ENCODE measurements around the gene ATP8B4. TPM values are rescaled to one million over a fixed set of nuclear protein-coding genes. Genes with fewer than 3 reads are reported as not detected.
"Not testable (repeated sequence)": the region's sequence is repeated elsewhere in the genome, so short reads cannot be mapped to it uniquely, and the experiment has no call there.

Gene ATP8B4
- total and polyA plus RNA-seq, 3 donors from 2014 or later: 2.4 to 6.1 (median 2.5) TPM

DNA sequence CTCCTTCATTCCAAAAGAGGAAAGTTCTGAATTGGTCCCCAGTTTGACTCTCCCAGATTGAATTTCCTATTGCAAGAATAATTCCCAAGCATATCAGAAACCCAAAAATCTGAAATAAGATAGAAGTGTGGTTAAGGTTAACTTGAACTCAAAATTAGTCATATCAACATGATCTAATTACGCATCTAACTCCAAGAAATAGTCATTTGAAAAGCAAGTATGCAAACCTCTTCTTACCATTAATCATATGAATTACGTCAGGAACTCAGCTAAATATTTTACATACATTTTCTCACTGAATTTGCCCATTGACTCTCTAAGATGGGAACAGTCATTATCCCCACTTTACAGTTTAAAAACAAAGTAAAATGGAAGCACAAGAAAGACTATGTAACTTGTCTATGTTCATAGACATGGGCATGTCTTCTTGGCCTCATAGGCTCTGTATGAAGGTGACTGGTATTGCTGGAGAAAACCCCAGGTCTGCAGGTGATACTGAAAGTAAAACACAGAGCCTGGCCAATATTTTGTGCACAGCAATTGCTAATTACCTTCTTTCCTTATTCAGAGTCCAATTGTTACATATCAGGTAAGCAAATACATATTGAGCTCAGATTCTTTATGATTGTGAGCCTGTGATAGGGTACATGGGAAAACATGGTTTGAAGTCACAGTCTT is 139.2 kb downstream of the ATP8B4 start:
- no peak for TF ChIP-seq POLR2A (IDR thresholded peaks at IDR 0.05)
- TF ChIP-seq, protein P1, sequence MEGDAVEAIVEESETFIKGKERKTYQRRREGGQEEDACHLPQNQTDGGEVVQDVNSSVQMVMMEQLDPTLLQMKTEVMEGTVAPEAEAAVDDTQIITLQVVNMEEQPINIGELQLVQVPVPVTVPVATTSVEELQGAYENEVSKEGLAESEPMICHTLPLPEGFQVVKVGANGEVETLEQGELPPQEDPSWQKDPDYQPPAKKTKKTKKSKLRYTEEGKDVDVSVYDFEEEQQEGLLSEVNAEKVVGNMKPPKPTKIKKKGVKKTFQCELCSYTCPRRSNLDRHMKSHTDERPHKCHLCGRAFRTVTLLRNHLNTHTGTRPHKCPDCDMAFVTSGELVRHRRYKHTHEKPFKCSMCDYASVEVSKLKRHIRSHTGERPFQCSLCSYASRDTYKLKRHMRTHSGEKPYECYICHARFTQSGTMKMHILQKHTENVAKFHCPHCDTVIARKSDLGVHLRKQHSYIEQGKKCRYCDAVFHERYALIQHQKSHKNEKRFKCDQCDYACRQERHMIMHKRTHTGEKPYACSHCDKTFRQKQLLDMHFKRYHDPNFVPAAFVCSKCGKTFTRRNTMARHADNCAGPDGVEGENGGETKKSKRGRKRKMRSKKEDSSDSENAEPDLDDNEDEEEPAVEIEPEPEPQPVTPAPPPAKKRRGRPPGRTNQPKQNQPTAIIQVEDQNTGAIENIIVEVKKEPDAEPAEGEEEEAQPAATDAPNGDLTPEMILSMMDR (IDR thresholded peaks at IDR 0.05): no peak
- H3K4me1 ChIP-seq: no peaks in the 10 kb centered on the region
- no peaks in the 10 kb centered on the region for H3K27me3 ChIP-seq
- no peak overlapping the region for H3K4me3 ChIP-seq
- H3K9me3 ChIP-seq: no peaks in the 10 kb centered on the region
- no peak overlapping the region for H3K27ac ChIP-seq
- H3K36me3 ChIP-seq (ENCODE audit: low read depth, missing control alignments): no peaks in the 10 kb centered on the region
- WGBS, 2 donors: 91 to 99% methylated on average over 2 of the region's 2 CpGs
- intact Hi-C loops (cut with DNase I; ENCODE audit: low total_unique reads): no loop called here
- DNase-seq: no peak

DNA sequence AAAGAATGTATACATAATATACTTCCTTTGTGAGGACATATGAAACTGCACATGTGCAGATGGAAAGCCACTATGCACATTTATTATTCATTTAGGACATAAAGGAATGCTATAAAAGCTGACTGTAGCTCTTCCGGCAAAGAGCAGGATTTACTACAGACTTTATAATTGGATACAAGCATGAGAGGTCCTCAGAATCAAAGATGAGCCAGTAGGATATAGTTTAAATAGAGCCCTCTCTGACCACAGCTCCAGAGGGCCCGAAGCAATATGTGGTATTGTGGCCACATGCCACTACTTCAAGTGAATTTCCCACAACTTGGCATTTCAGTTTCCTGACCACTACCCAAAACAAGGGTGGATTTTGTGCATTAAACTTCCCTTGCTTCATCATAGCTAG is 140.9 kb downstream of the ATP8B4 start:
- no peaks in the 10 kb centered on the region for H3K9me3 ChIP-seq
- intact Hi-C loops (cut with DNase I; ENCODE audit: low total_unique reads): no loop called here
- WGBS, 2 donors: 47 to 66% methylated on average over 2 of the region's 2 CpGs
- no peak overlapping the region for H3K4me3 ChIP-seq
- no peaks in the 10 kb centered on the region for H3K27me3 ChIP-seq
- no peaks in the 10 kb centered on the region for H3K4me1 ChIP-seq
- no peak overlapping the region for H3K27ac ChIP-seq
- no peaks in the 10 kb centered on the region for H3K36me3 ChIP-seq (ENCODE audit: low read depth, missing control alignments)
- no peak for DNase-seq
- TF ChIP-seq POLR2A (IDR thresholded peaks at IDR 0.05): no peak
- TF ChIP-seq, protein P1 (IDR thresholded peaks at IDR 0.05): no peak

DNA sequence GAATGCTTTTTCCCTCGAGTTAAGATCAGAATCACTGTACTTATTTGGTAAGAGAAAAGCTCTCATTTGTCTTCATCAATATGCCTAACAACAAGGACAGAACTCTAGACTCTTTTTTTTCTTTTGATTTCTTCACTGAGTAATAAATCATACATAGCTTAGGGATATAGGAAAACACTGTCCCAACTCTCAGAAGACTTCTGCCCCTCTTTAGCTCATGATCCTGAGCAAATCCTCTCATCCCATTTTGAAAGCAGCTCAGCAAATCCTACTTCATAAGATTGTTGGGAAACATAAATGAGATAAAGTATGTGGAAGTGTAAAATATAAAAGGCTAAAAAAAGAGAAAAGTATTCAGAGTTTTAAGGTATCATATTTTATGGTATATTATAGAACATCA is 141.7 kb downstream of the ATP8B4 start:
- Histone ChIP-seq H3K36me3 (ENCODE audit: low read depth, missing control alignments) (no peaks in the 10 kb centered on the region), H3K27me3 (no peaks in the 10 kb centered on the region), H3K9me3 (no peaks in the 10 kb centered on the region), H3K27ac (no peak overlapping the region), H3K4me3 (no peak overlapping the region), H3K4me1 (no peaks in the 10 kb centered on the region)
- 49 to 71% methylated on average over 1 of the region's 1 CpG for WGBS, 2 donors
- DNase-seq: no peak
- no peak for TF ChIP-seq POLR2A (IDR thresholded peaks at IDR 0.05)
- TF ChIP-seq, protein P1 (IDR thresholded peaks at IDR 0.05): no peak
- intact Hi-C loops (cut with DNase I; ENCODE audit: low total_unique reads): no loop called here

DNA sequence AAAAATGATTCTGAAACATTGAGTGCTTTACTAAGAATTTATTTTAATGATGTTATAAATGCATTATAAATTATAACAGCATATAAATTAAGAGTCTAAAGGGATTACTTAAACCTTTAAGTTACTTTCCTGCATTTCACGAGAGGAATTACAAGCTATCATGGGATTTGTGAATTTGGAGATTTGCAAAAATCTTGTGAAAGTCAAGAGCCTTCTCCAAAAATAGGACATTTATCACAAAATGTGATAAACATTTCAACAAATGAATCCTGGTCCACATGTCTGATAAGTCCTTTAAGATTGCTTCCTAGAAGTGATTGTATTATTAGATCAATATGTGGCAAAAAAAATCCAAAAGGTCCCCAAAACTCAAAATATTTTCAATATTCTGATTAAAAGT is 154.5 kb downstream of the ATP8B4 start:
- Histone ChIP-seq H3K4me1 (no peaks in the 10 kb centered on the region), H3K4me3 (no peak overlapping the region), H3K9me3 (no peaks in the 10 kb centered on the region), H3K27ac (no peak overlapping the region), H3K27me3 (no peaks in the 10 kb centered on the region), H3K36me3 (ENCODE audit: low read depth, missing control alignments) (no peaks in the 10 kb centered on the region)
- no peak for TF ChIP-seq POLR2A (IDR thresholded peaks at IDR 0.05)
- TF ChIP-seq, protein P1 (IDR thresholded peaks at IDR 0.05): no peak
- no peak for DNase-seq
- intact Hi-C loops (cut with DNase I; ENCODE audit: low total_unique reads): no loop called here
- WGBS, 2 donors: 74 to 78% methylated on average over 1 of the region's 1 CpG

DNA sequence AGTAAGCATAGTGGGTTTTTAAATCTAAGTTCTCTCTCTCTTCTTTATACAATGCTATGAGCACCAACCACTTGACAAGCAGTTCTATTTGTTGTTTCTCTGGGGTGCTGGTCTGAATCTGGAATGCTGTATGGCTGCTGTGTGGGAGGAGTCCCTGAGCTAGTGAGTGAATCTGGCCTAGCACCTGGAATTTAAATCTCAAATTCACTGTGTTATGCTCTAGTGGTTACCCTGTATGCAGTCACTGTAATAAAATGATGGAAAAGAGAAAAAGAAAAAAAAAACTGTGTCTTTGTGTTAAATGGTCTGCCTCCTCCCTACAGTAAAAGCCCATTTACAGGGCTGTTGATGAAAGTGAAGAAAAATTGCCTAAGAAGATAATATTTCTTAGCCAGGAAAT is 155.0 kb downstream of the ATP8B4 start:
- Histone ChIP-seq H3K4me3 (no peak overlapping the region), H3K9me3 (no peaks in the 10 kb centered on the region), H3K27me3 (no peaks in the 10 kb centered on the region), H3K4me1 (no peaks in the 10 kb centered on the region), H3K36me3 (ENCODE audit: low read depth, missing control alignments) (no peaks in the 10 kb centered on the region), H3K27ac (no peak overlapping the region)
- TF ChIP-seq, protein P1 (IDR thresholded peaks at IDR 0.05): no peak
- TF ChIP-seq POLR2A (IDR thresholded peaks at IDR 0.05): no peak
- intact Hi-C loops (cut with DNase I; ENCODE audit: low total_unique reads): no loop called here
- DNase-seq: no peak

DNA sequence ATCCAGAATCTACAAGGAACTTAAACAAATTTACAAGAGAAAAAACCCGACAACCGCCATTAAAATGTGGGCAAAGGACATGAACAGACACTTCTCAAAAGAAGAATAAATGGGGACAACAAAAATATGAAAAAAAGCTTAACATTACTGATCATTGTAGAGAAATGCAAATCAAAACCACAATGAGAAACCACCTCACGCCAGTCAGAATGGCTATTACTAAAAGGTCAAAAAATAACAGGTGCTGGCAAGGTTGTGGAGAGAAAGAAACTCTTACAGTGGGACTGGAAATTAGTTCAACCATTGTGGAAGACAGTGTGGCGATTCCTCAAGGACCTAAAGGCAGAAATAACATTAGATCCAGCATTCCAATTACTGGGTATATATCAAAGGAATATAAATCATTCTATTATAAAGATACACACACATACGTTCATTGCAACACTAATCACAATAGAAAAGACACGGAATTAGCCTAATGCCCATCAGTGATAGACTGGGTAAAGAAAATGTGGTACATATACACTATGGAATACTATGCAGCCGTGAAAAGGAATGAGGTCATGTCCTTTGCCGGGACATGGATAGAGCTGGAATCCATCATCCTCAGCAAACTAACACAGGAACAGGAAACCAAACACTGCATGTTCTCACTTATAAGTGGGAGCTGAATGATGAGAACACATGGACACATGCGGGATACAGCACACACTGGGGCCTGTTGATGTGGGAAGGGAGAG is 155.8 kb downstream of the ATP8B4 start:
- intact Hi-C loops (cut with DNase I; ENCODE audit: low total_unique reads); H3K9me3 ChIP-seq; H3K36me3 ChIP-seq (ENCODE audit: low read depth, missing control alignments); DNase-seq; H3K4me1 ChIP-seq; H3K27me3 ChIP-seq; H3K27ac ChIP-seq; H3K4me3 ChIP-seq: not testable (repeated sequence)
- WGBS, 2 donors: 83 to 87% methylated on average over 9 of the region's 9 CpGs

Data from testis (tissue), 3 donors.